PFSK-1 (cell line): ENCODE measurements around the gene RBSN.

Experiments
- FOXP2 ChIP-seq: optimal IDR thresholded peaks from 2 replicates; pipeline ENCODE3; 2011; ENCODE audit warnings: borderline replicate concordance, control low read depth, inconsistent platforms; ENCODE audit not compliant: insufficient read depth; ENCODE audit errors: extremely low read length, extremely low read depth
- POLR2AphosphoS5 ChIP-seq: IDR thresholded peaks from 2 replicates; pipeline ENCODE4 v1.6.1; 2012; ENCODE audit warnings: low read depth, mild to moderate bottlenecking, control low read depth, low read length, moderate library complexity
- REST ChIP-seq, 2 experiments: IDR thresholded peaks; 2 replicates each; pipeline versions ENCODE4 v1.6.1 to v1.8.0; 2011 to 2012; ENCODE audit warnings: low read depth in 2 of 2, low read length in 2 of 2, control low read depth in 1 of 2, inconsistent platforms in 1 of 2, mild to moderate bottlenecking in 1 of 2, moderate library complexity in 1 of 2; ENCODE audit not compliant: insufficient read depth in 1 of 2
- SIN3A ChIP-seq: IDR thresholded peaks from 2 replicates; pipeline ENCODE4 v1.6.1; 2012; ENCODE audit warnings: mild to moderate bottlenecking, low read length, moderate library complexity, borderline replicate concordance; ENCODE audit not compliant: insufficient read depth
- TAF1 ChIP-seq: IDR thresholded peaks from 2 replicates; pipeline ENCODE4 v1.6.1; 2012; ENCODE audit warnings: low read length, control low read depth, borderline replicate concordance; ENCODE audit not compliant: insufficient read depth

Gene RBSN

GRCh38 chr3:15094187-15094875 lies 4.6 kb downstream of the RBSN start:
- TF ChIP-seq TAF1 (no peak), POLR2AphosphoS5 (no peak), SIN3A (no peak), FOXP2 (no peak), REST (IDR thresholded peaks at IDR 0.05; ENCODE audit: insufficient read depth in 1 of 2, low read depth in 2 of 2, low read length in 2 of 2) (no peak)

GRCh38 chr3:15092686-15093085 lies 6.3 kb downstream of the RBSN start:
- TF ChIP-seq POLR2AphosphoS5: no peak
- no peak for TF ChIP-seq SIN3A
- no peak for TF ChIP-seq TAF1
- TF ChIP-seq REST (IDR thresholded peaks at IDR 0.05; ENCODE audit: insufficient read depth in 1 of 2, low read depth in 2 of 2, low read length in 2 of 2): no peak
- no peak for TF ChIP-seq FOXP2

- no peak for TF ChIP-seq FOXP2
- TF ChIP-seq POLR2AphosphoS5: no peak
- TF ChIP-seq SIN3A: no peak
- no peak for TF ChIP-seq TAF1
- TF ChIP-seq REST (IDR thresholded peaks at IDR 0.05; ENCODE audit: insufficient read depth in 1 of 2, low read depth in 2 of 2, low read length in 2 of 2): no peak
Measured at GRCh38 chr3:15091575-15091974, 7.4 kb downstream of the RBSN start.

- TF ChIP-seq REST (IDR thresholded peaks at IDR 0.05; ENCODE audit: insufficient read depth in 1 of 2, low read depth in 2 of 2, low read length in 2 of 2): no peak
Measured at GRCh38 chr3:15089201-15089600, 9.7 kb downstream of the RBSN start.

GRCh38 chr3:15086699-15087098 lies 12.2 kb downstream of the RBSN start:
- TF ChIP-seq TAF1 (no peak), FOXP2 (no peak), SIN3A (no peak), POLR2AphosphoS5 (no peak), REST (IDR thresholded peaks at IDR 0.05; ENCODE audit: insufficient read depth in 1 of 2, low read depth in 2 of 2, low read length in 2 of 2) (no peak)
